CD4-positive, alpha-beta memory T cell (primary cell): ENCODE data around the gene LCAT. TPM values are rescaled to one million over a fixed set of nuclear protein-coding genes. Genes with fewer than 3 reads are reported as not detected.

ENCODE experiments used
- CTCF ChIA-PET: fragments of 350-600 bp; sonication (Branson Sonifier 250); formaldehyde crosslinking; loops from one replicate; lab custom pipeline; 2021; ENCODE audit warnings: inconsistent platforms; ENCODE audit not compliant: partially characterized antibody; lab: Charles Lee
- POLR2A ChIA-PET: fragments of 350-600 bp; sonication (Branson Sonifier 250); formaldehyde crosslinking; loops from one replicate; lab custom pipeline; 2021; ENCODE audit not compliant: partially characterized antibody; lab: Charles Lee
- DNase-seq, 5 donors: peaks; one replicate each; pipeline versions ENCODE4 v3.0.0 to v3.0.0-alpha.2; 2020 to 2022; ENCODE audit warnings: mixed read lengths in 1 of 5
- H3K27ac ChIP-seq: one replicate; pipeline ENCODE4 v1.7.0; 2013; ENCODE audit warnings: low read depth, low read length
- H3K27me3 ChIP-seq: 2 replicates; pipeline ENCODE4 v1.7.0; 2013; ENCODE audit warnings: mild to moderate bottlenecking, low read length, moderate library complexity; ENCODE audit not compliant: insufficient read depth
- H3K36me3 ChIP-seq: 2 replicates; pipeline ENCODE4 v1.7.0; 2013; ENCODE audit warnings: mild to moderate bottlenecking, low read length, moderate library complexity; ENCODE audit not compliant: insufficient read depth
- H3K4me1 ChIP-seq: 2 replicates; pipeline ENCODE4 v1.7.0; 2013; ENCODE audit warnings: mild to moderate bottlenecking, low read length, moderate library complexity; ENCODE audit not compliant: insufficient read depth
- H3K4me3 ChIP-seq, 2 donors: one replicate each; pipeline ENCODE4 v1.7.0; 2013; ENCODE audit warnings: low read length in 2 of 2, mild to moderate bottlenecking in 1 of 2
- H3K9me3 ChIP-seq, 2 donors: one replicate each; pipeline ENCODE4 v1.7.0; 2013; ENCODE audit warnings: low read length in 2 of 2, control low read depth in 1 of 2; ENCODE audit not compliant: control insufficient read depth in 1 of 2
- H3K27ac Mint-ChIP-seq, 7 donors: one replicate each; pipeline ENCODE4 v1.8.0; 2020 to 2021; ENCODE audit warnings: mixed read lengths in 7 of 7, mild to moderate bottlenecking in 6 of 7, inconsistent platforms in 3 of 7, moderate library complexity in 3 of 7
- H3K27me3 Mint-ChIP-seq, 2 donors: one replicate each; pipeline ENCODE4 v1.8.0; 2020 to 2021; ENCODE audit warnings: mixed read lengths in 2 of 2
- H3K36me3 Mint-ChIP-seq, 2 donors: one replicate each; pipeline ENCODE4 v1.8.0; 2020 to 2021; ENCODE audit warnings: mixed read lengths in 2 of 2, inconsistent platforms in 1 of 2, mild to moderate bottlenecking in 1 of 2
- H3K4me1 Mint-ChIP-seq, 4 donors: one replicate each; pipeline ENCODE4 v1.8.0; 2020 to 2021; ENCODE audit warnings: mixed read lengths in 4 of 4, mild to moderate bottlenecking in 1 of 4
- H3K4me3 Mint-ChIP-seq, 8 donors: one replicate each; pipeline ENCODE4 v1.8.0; 2020 to 2021; ENCODE audit warnings: mixed read lengths in 8 of 8, mild to moderate bottlenecking in 7 of 8, moderate library complexity in 6 of 8, inconsistent platforms in 3 of 8
- H3K9me3 Mint-ChIP-seq, 8 donors: one replicate each; pipeline ENCODE4 v1.8.0; 2020 to 2021; ENCODE audit warnings: mixed read lengths in 8 of 8, mild to moderate bottlenecking in 5 of 8, inconsistent platforms in 3 of 8, moderate library complexity in 1 of 8
- intact Hi-C: fragments of 100-400 bp; cut with micrococcal nuclease; formaldehyde crosslinking; loops from one replicate; pipeline ENCODE4 v1.15.1; 2023
- polyA plus RNA-seq, 2 donors: library from polyadenylated mRNA; unstranded; fragments of 300-500 nt; fragmentation: Illumina TruSeq; gene quantifications; one replicate each; pipeline ENCODE4 v1.2.3, GENCODE V29; 2021
- total RNA-seq, 2 experiments: library from RNA; stranded (reverse); gene quantifications; one replicate each; pipeline ENCODE4 v1.2.3, GENCODE V29; 2021

LCAT gene
- total and polyA plus RNA-seq, 4 experiments from 2014 or later = 1.9 to 20.3 (median 18.2) TPM; not detected in 1

- Mint-ChIP-seq H3K4me1 (peaks cover 0 to 1% (median 0%) of the 10 kb centered on the region in 4 donors), H3K27ac (no peak overlapping the region), H3K4me3 (no peak overlapping the region), H3K27me3 (no peaks in the 10 kb centered on the region), H3K36me3 (peaks cover 12 to 15% of the 10 kb centered on the region in 2 donors), H3K9me3 (peaks cover 0 to 2% (median 0%) of the 10 kb centered on the region in 8 donors)
- intact Hi-C loops = no loop called here
- no peak overlapping the region for H3K4me3 ChIP-seq
- no peak for DNase-seq
- no peaks in the 10 kb centered on the region for H3K4me1 ChIP-seq
- H3K27me3 ChIP-seq = no peaks in the 10 kb centered on the region
- H3K36me3 ChIP-seq = peaks cover 23% of the 10 kb centered on the region
- H3K9me3 ChIP-seq = no peaks in the 10 kb centered on the region
- POLR2A ChIA-PET = no interaction called here
- H3K27ac ChIP-seq = no peak overlapping the region
- CTCF ChIA-PET = interaction anchor here (0.7 kb wide), 1 partner anchor 16 kb away, joined by 3 read pairs; no protein-coding TSS in a partner anchor
Observed at GRCh38 chr16:67957622-67958021, 13.7 kb upstream of the LCAT start.

GRCh38 chr16:67954421-67955196 lies 10.7 kb upstream of the LCAT start:
- Histone ChIP-seq H3K4me3 (no peak overlapping the region), H3K9me3 (no peaks in the 10 kb centered on the region), H3K36me3 (peaks cover 19% of the 10 kb centered on the region), H3K27me3 (no peaks in the 10 kb centered on the region), H3K27ac (no peak overlapping the region), H3K4me1 (no peaks in the 10 kb centered on the region)
- Mint-ChIP-seq H3K27me3 (no peaks in the 10 kb centered on the region), H3K27ac (no peak overlapping the region), H3K4me1 (no peaks in the 10 kb centered on the region), H3K36me3 (peaks cover 8 to 10% of the 10 kb centered on the region in 2 donors), H3K4me3 (no peak overlapping the region), H3K9me3 (peaks cover 0 to 2% (median 0%) of the 10 kb centered on the region in 8 donors)
- DNase-seq = no peak
- intact Hi-C loops = no loop called here
- ChIA-PET CTCF (interaction anchor here (1.4 kb wide), 1 partner anchor 37 kb away, joined by 3 read pairs; no protein-coding TSS in a partner anchor), POLR2A (no interaction called here)

- no peaks in the 10 kb centered on the region for H3K27me3 Mint-ChIP-seq
- CTCF ChIA-PET = interaction anchor here (1.4 kb wide), 1 partner anchor 12 kb away, joined by 4 read pairs; no protein-coding TSS in a partner anchor
Observed at GRCh38 chr16:67953641-67954375, 9.9 kb upstream of the LCAT start.

GRCh38 chr16:67951485-67951884 lies 7.6 kb upstream of the LCAT start:
- intact Hi-C loops = no loop called here
- Histone ChIP-seq H3K27ac (no peak overlapping the region), H3K27me3 (no peaks in the 10 kb centered on the region), H3K4me3 (no peak overlapping the region), H3K9me3 (no peaks in the 10 kb centered on the region), H3K4me1 (no peaks in the 10 kb centered on the region), H3K36me3 (peaks cover 11% of the 10 kb centered on the region)
- Mint-ChIP-seq H3K27me3 (no peaks in the 10 kb centered on the region), H3K36me3 (peaks cover 0 to 4% of the 10 kb centered on the region in 2 donors), H3K4me3 (no peak overlapping the region), H3K9me3 (no peaks in the 10 kb centered on the region), H3K27ac (no peak overlapping the region), H3K4me1 (no peaks in the 10 kb centered on the region)
- DNase-seq = no peak
- ChIA-PET CTCF (no interaction called here), POLR2A (interaction anchor here (5.9 kb wide), 1 partner anchor 14 kb away, joined by 44 read pairs; the partner anchor contains the start of gene PSMB10)

More at GRCh38 chr16:67953641-67954375, 9.9 kb upstream of the LCAT start:
- Mint-ChIP-seq H3K4me3 (no peak overlapping the region), H3K9me3 (peaks cover 0 to 2% (median 0%) of the 10 kb centered on the region in 8 donors), H3K36me3 (peaks cover 6 to 10% of the 10 kb centered on the region in 2 donors), H3K4me1 (no peaks in the 10 kb centered on the region), H3K27ac (no peak overlapping the region)
- no peaks in the 10 kb centered on the region for H3K27me3 ChIP-seq
- intact Hi-C loops = no loop called here
- no peaks in the 10 kb centered on the region for H3K4me1 ChIP-seq
- POLR2A ChIA-PET = interaction anchor here (0.9 kb wide), 1 partner anchor 52 kb away, joined by 3 read pairs; no protein-coding TSS in a partner anchor
- no peak overlapping the region for H3K27ac ChIP-seq
- H3K9me3 ChIP-seq = no peaks in the 10 kb centered on the region
- H3K36me3 ChIP-seq = peaks cover 15% of the 10 kb centered on the region
- DNase-seq = no peak
- no peak overlapping the region for H3K4me3 ChIP-seq

- Histone ChIP-seq H3K4me1 (no peaks in the 10 kb centered on the region), H3K27ac (no peak overlapping the region), H3K4me3 (no peak overlapping the region), H3K9me3 (no peaks in the 10 kb centered on the region), H3K36me3 (peaks cover 16% of the 10 kb centered on the region), H3K27me3 (no peaks in the 10 kb centered on the region)
- POLR2A ChIA-PET = interaction anchor here (5.9 kb wide), 1 partner anchor 13 kb away, joined by 44 read pairs; the partner anchor contains the start of gene PSMB10
- Mint-ChIP-seq H3K27me3 (no peaks in the 10 kb centered on the region), H3K4me1 (no peaks in the 10 kb centered on the region), H3K9me3 (no peaks in the 10 kb centered on the region), H3K4me3 (no peak overlapping the region), H3K27ac (no peak overlapping the region), H3K36me3 (peaks cover 0 to 8% of the 10 kb centered on the region in 2 donors)
- CTCF ChIA-PET = interaction anchor here (1.3 kb wide), 1 partner anchor 10 kb away, joined by 4 read pairs; no protein-coding TSS in a partner anchor
- DNase-seq = no peak
- intact Hi-C loops = no loop called here
Observed at GRCh38 chr16:67950335-67950843, 6.5 kb upstream of the LCAT start.

- Mint-ChIP-seq H3K36me3 (peaks cover 0 to 8% of the 10 kb centered on the region in 2 donors), H3K9me3 (no peaks in the 10 kb centered on the region), H3K27ac (no peak overlapping the region), H3K4me3 (no peak overlapping the region), H3K4me1 (no peaks in the 10 kb centered on the region), H3K27me3 (no peaks in the 10 kb centered on the region)
- Histone ChIP-seq H3K4me1 (no peaks in the 10 kb centered on the region), H3K9me3 (no peaks in the 10 kb centered on the region), H3K27ac (no peak overlapping the region), H3K36me3 (peaks cover 16% of the 10 kb centered on the region), H3K4me3 (no peak overlapping the region), H3K27me3 (no peaks in the 10 kb centered on the region)
- ChIA-PET CTCF (interaction anchor here (0.6 to 1.3 kb wide), 2 partner anchors 9 to 23 kb away, joined by 3 to 4 read pairs; no protein-coding TSS in a partner anchor), POLR2A (interaction anchor here (1.0 to 5.9 kb wide), 2 partner anchors 12 to 110 kb away, joined by 5 to 44 read pairs; partner anchors contain the start of gene PSMB10)
- no peak for DNase-seq
- intact Hi-C loops = no loop called here
Observed at GRCh38 chr16:67949645-67950044, 5.7 kb upstream of the LCAT start.
